ENCODE data around the gene RPP30.

DNA sequence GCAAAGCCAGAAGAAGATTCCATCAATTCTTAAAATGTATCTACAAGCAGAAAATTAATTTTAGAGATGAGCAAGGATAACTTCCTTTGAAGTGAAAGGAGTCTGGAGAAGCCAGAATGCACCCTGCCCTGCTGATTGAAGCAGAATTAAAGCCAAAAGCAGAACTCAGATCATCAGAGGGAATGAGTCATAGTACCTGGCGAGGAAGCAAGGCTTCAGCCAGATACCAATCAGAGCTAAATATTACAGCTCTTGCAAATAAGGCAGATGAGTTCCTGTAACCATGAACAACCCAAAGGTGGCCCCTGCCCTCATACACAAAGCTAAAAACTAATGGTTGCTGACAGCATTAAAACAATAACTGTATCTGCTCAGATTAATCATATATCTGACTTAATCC, 24.3 kb upstream of the RPP30 start:
- TF ChIP-seq CTCF (IDR thresholded peaks at IDR 0.05) (no peak), POLR2A (IDR thresholded peaks at IDR 0.05) (no peak)

Measured in Peyer's patch (tissue), 4 donors.